HepG2 (cell line): Measurements from ENCODE around the gene SOST. TPM values are rescaled to one million over a fixed set of nuclear protein-coding genes. Genes with fewer than 3 reads are reported as not detected.

ENCODE experiments used
- ATF1 ChIP-seq: IDR thresholded peaks from 2 replicates; pipeline ENCODE4 v1.6.1; 2016; ENCODE audit warnings: mild to moderate bottlenecking, control low read depth
- GATAD1 ChIP-seq: IDR thresholded peaks from 2 replicates; pipeline ENCODE4 v1.6.1; 2016; ENCODE audit warnings: missing genetic modification reagents, missing compliant biosample characterization
- GLMP ChIP-seq: sonication (generic); formaldehyde crosslinking; IDR thresholded peaks from 2 replicates; pipeline ENCODE4 v1.9.0; 2021; ENCODE audit warnings: missing genetic modification reagents, mild to moderate bottlenecking, borderline replicate concordance
- GMEB2 ChIP-seq: IDR thresholded peaks from 2 replicates; pipeline ENCODE4 v1.6.1; 2016; ENCODE audit warnings: missing biosample characterization, missing genetic modification reagents, low read depth
- HBP1 ChIP-seq: IDR thresholded peaks from 2 replicates; pipeline ENCODE4 v1.6.1; 2016; ENCODE audit warnings: low read depth, control low read depth
- IKZF4 ChIP-seq: sonication (generic); formaldehyde crosslinking; IDR thresholded peaks from 2 replicates; pipeline ENCODE4 v1.5.1; 2020; ENCODE audit warnings: borderline replicate concordance, mild to moderate bottlenecking, low read depth, missing genetic modification reagents; ENCODE audit errors: not compliant biosample characterization
- SAFB2 ChIP-seq: sonication (generic); formaldehyde crosslinking; IDR thresholded peaks from 2 replicates; pipeline ENCODE4 v1.5.1; 2020; ENCODE audit warnings: missing genetic modification reagents, low read depth, mild to moderate bottlenecking, borderline replicate concordance
- SMARCC2 ChIP-seq: fragments of 450-650 bp; IDR thresholded peaks from 2 replicates; pipeline ENCODE4 v1.6.1; 2017; ENCODE audit warnings: antibody characterized with exemption, mild to moderate bottlenecking
- SRSF9 ChIP-seq: fragments of 200-400 bp; formaldehyde crosslinking; IDR thresholded peaks from 2 replicates; pipeline ENCODE4 v1.6.1; 2018; ENCODE audit warnings: borderline replicate concordance, mild to moderate bottlenecking, low read depth, low read length; ENCODE audit not compliant: insufficient read depth, poor library complexity, severe bottlenecking
- THAP11 ChIP-seq: IDR thresholded peaks from 2 replicates; pipeline ENCODE4 v1.6.1; 2016; ENCODE audit warnings: missing biosample characterization, missing genetic modification reagents
- TRIM22 ChIP-seq: fragments of 450-650 bp; IDR thresholded peaks from 2 replicates; pipeline ENCODE4 v1.6.1; 2017
- WIZ ChIP-seq: sonication (generic); formaldehyde crosslinking; IDR thresholded peaks from 2 replicates; pipeline ENCODE4 v1.5.1; 2020; ENCODE audit warnings: mild to moderate bottlenecking, missing genetic modification reagents
- ZFP37 ChIP-seq: sonication (generic); formaldehyde crosslinking; IDR thresholded peaks from 2 replicates; pipeline ENCODE4 v1.4.0; 2020; ENCODE audit warnings: missing genetic modification reagents, borderline replicate concordance
- ZNF564 ChIP-seq: sonication (generic); formaldehyde crosslinking; IDR thresholded peaks from 2 replicates; pipeline ENCODE4 v1.8.1; 2023; ENCODE audit warnings: mild to moderate bottlenecking, missing genetic modification reagents
- ZNF576 ChIP-seq: sonication (generic); formaldehyde crosslinking; IDR thresholded peaks from 2 replicates; pipeline ENCODE4 v1.4.0; 2020; ENCODE audit warnings: mild to moderate bottlenecking, missing genetic modification reagents
- ZNF704 ChIP-seq: sonication (generic); formaldehyde crosslinking; IDR thresholded peaks from 2 replicates; pipeline ENCODE4 v1.8.1; 2023; ENCODE audit warnings: mild to moderate bottlenecking, inconsistent platforms, moderate library complexity, missing genetic modification reagents, borderline replicate concordance
- ZNF784 ChIP-seq: sonication (generic); formaldehyde crosslinking; IDR thresholded peaks from 2 replicates; pipeline ENCODE4 v1.5.1; 2020; ENCODE audit warnings: missing genetic modification reagents, mild to moderate bottlenecking, borderline replicate concordance
- polyA plus RNA-seq, 8 experiments: library from polyadenylated mRNA; depleted of rRNA in 3 of 8; stranded (reverse) in 7 of 8; unstranded in 1 of 8; fragments of >200 nt; fragmentation: Illumina TruSeq in 4 of 8; extraction: Trizol in 4 of 8; gene quantifications; 2 replicates each; pipeline versions ENCODE4 v1.2.1 to v1.2.3, GENCODE V29; 2011 to 2016; ENCODE audit warnings: low read depth in 4 of 8, missing spikeins in 1 of 8, mixed read lengths in 1 of 8; ENCODE audit not compliant: insufficient read depth in 1 of 8
- total RNA-seq, 5 experiments: library from RNA; depleted of rRNA; stranded (reverse); fragments of >200 nt; fragmentation: Illumina TruSeq; extraction: Trizol; gene quantifications; 2 replicates each; pipeline ENCODE4 v1.2.3, GENCODE V29; 2016; ENCODE audit warnings: low read depth in 1 of 5

The SOST gene
- total and polyA plus RNA-seq, 2 of the 13 experiments (the other 11 are each of a cell fraction or from before 2014, with no cell fraction given), result not detected

- TF ChIP-seq GMEB2 (CRISPR knock-in tag), result no peak
- 0 out of 2 replicates have a peak, but pooled peaks have one; percentile 56 for TF ChIP-seq HBP1 (CRISPR knock-in tag)
- TF ChIP-seq GATAD1, result peak; percentile 74
- TF ChIP-seq SAFB2, result no peak
- no peak for TF ChIP-seq WIZ (CRISPR knock-in tag)
- TF ChIP-seq ZNF784 (CRISPR knock-in tag), result no peak
- TF ChIP-seq THAP11 (CRISPR knock-in tag), result peak; percentile 68
- TF ChIP-seq ZNF704 (CRISPR knock-in tag), result no peak
- TF ChIP-seq ATF1 (CRISPR knock-in tag), result no peak
- TF ChIP-seq ZNF564 (CRISPR knock-in tag), result no peak
- TF ChIP-seq ZNF576 (CRISPR knock-in tag), result no peak
- TF ChIP-seq TRIM22, result no peak
- no peak for TF ChIP-seq SMARCC2
- TF ChIP-seq ZFP37 (CRISPR knock-in tag), result no peak
- TF ChIP-seq IKZF4 (CRISPR knock-in tag), result no peak
- no peak for TF ChIP-seq SRSF9
- TF ChIP-seq GLMP, result no peak
Observed at GRCh38 chr17:43760254-43760852, 1.8 kb upstream of the SOST start (continued).
